Keratinocyte (primary cell): ENCODE results near the gene HMCN2. TPM values are rescaled to one million over a fixed set of nuclear protein-coding genes. Genes with fewer than 3 reads are reported as not detected.

Source experiments
- DNase-seq: peaks from one replicate; pipeline ENCODE4 v3.0.0-alpha.2; 2011; ENCODE audit warnings: low read depth, missing footprints, low spot score
- FAIRE-seq: peaks from 2 replicates; lab custom pipeline; 2011; peaks lifted over from hg19 to GRCh38; lab: Jason Lieb, UNC
- H2AFZ ChIP-seq: 2 replicates; pipeline ENCODE4 v1.6.0; 2012; ENCODE audit warnings: low read length, control low read depth, inconsistent platforms; ENCODE audit not compliant: control insufficient read depth
- H3K27ac ChIP-seq: 2 replicates; pipeline ENCODE4 v1.5.1; 2011; ENCODE audit warnings: low read length; ENCODE audit not compliant: control insufficient read depth, insufficient read depth
- H3K27me3 ChIP-seq: 3 replicates; pipeline ENCODE4 v1.6.0; 2011; ENCODE audit warnings: low read length; ENCODE audit not compliant: control insufficient read depth, insufficient read depth; ENCODE audit errors: extremely low read depth
- H3K36me3 ChIP-seq, 2 experiments: 2 replicates in 1 of 2; 3 replicates in 1 of 2; pipeline ENCODE4 v1.5.1; 2011; ENCODE audit warnings: low read length in 2 of 2, mild to moderate bottlenecking in 1 of 2; ENCODE audit not compliant: control insufficient read depth in 2 of 2, insufficient read depth in 2 of 2; ENCODE audit errors: extremely low read depth in 1 of 2
- H3K4me1 ChIP-seq: 3 replicates; pipeline ENCODE4 v1.5.1; 2011; ENCODE audit warnings: low read length; ENCODE audit not compliant: control insufficient read depth, insufficient read depth; ENCODE audit errors: extremely low read depth
- H3K4me2 ChIP-seq: 3 replicates; pipeline ENCODE4 v1.6.0; 2011; ENCODE audit warnings: low read depth, low read length; ENCODE audit not compliant: control insufficient read depth, insufficient read depth; ENCODE audit errors: extremely low read depth
- H3K4me3 ChIP-seq, 3 experiments: fragments of 200-600 bp in 1 of 3; sonication (generic) in 1 of 3; 2 replicates in 2 of 3; 3 replicates in 1 of 3; pipeline ENCODE4 v1.5.1; 2011 to 2016; ENCODE audit warnings: low read length in 3 of 3, mild to moderate bottlenecking in 3 of 3, control low read depth in 2 of 3, inconsistent platforms in 1 of 3, low read depth in 1 of 3, mixed read lengths in 1 of 3, mixed run types in 1 of 3, moderate library complexity in 1 of 3; ENCODE audit not compliant: control insufficient read depth in 2 of 3, insufficient read depth in 2 of 3; ENCODE audit errors: extremely low read depth in 1 of 3
- H3K79me2 ChIP-seq: 2 replicates; pipeline ENCODE4 v1.6.0; 2012; ENCODE audit warnings: low read length; ENCODE audit not compliant: control insufficient read depth, insufficient read depth
- H3K9ac ChIP-seq: 3 replicates; pipeline ENCODE4 v1.6.0; 2011; ENCODE audit warnings: low read length; ENCODE audit not compliant: control insufficient read depth, insufficient read depth; ENCODE audit errors: extremely low read depth
- H3K9me1 ChIP-seq: 3 replicates; pipeline ENCODE4 v1.6.0; 2011; ENCODE audit warnings: low read length; ENCODE audit not compliant: control insufficient read depth, insufficient read depth; ENCODE audit errors: extremely low read depth
- H3K9me3 ChIP-seq: 2 replicates; pipeline ENCODE4 v1.5.1; 2012; ENCODE audit warnings: low read depth, low read length; ENCODE audit not compliant: control insufficient read depth
- H4K20me1 ChIP-seq: 3 replicates; pipeline ENCODE4 v1.6.0; 2011; ENCODE audit warnings: low read length; ENCODE audit not compliant: control insufficient read depth, insufficient read depth; ENCODE audit errors: extremely low read depth
- CTCF ChIP-seq, 3 experiments: IDR thresholded peaks in 1 of 3; conservative IDR thresholded peaks in 1 of 3; optimal IDR thresholded peaks in 1 of 3; 2 replicates in 2 of 3; 3 replicates in 1 of 3; pipeline versions ENCODE3 to v1.5.1; 2011; ENCODE audit warnings: low read length in 3 of 3, mild to moderate bottlenecking in 3 of 3, moderate library complexity in 2 of 3, control low read depth in 1 of 3, inconsistent platforms in 1 of 3; ENCODE audit not compliant: insufficient read depth in 2 of 3; ENCODE audit errors: extremely low read depth in 1 of 3
- EZH2 ChIP-seq: IDR thresholded peaks from one replicate; pipeline ENCODE4 v1.6.1; 2012; ENCODE audit warnings: inconsistent platforms, mild to moderate bottlenecking, low read length, moderate library complexity
- dilution Hi-C: fragments of 300-500 bp; cut with MboI; formaldehyde crosslinking; loops from one replicate; pipeline ENCODE4 v1.7.0; 2020; ENCODE audit warnings: low sequenced_read_pairs; ENCODE audit not compliant: extremely low pct_ligation_motif_present
- polyA plus RNA-seq, 5 experiments: library from polyadenylated mRNA; depleted of rRNA in 3 of 5; stranded (reverse) in 3 of 5; stranded (forward) in 1 of 5; unstranded in 1 of 5; fragments of >200 nt; gene quantifications; 1 replicate in 1 of 5; 2 replicates in 3 of 5; 3 replicates in 1 of 5; pipeline versions ENCODE4 v1.2.1 to v1.2.3, GENCODE V29; 2011 to 2012; ENCODE audit warnings: missing spikeins in 2 of 5, low read depth in 1 of 5, low replicate concordance in 1 of 5

The HMCN2 gene
- polyA plus RNA-seq, 1 donor (not counting 4 experiments of a cell fraction or from before 2014, with no cell fraction given) = not detected

- Histone ChIP-seq H3K9ac (no peak overlapping the region), H3K79me2 (no peaks in the 10 kb centered on the region), H3K4me2 (no peak overlapping the region), H3K36me3 (no peaks in the 10 kb centered on the region), H3K4me1 (peaks cover 5% of the 10 kb centered on the region), H3K9me3 (no peaks in the 10 kb centered on the region), H3K27me3 (peaks cover 53% of the 10 kb centered on the region), H4K20me1 (no peaks in the 10 kb centered on the region), H3K4me3 (no peak overlapping the region), H3K27ac (no peak overlapping the region), H2AFZ (no peak overlapping the region), H3K9me1 (no peaks in the 10 kb centered on the region)
- TF ChIP-seq CTCF (optimal IDR thresholded peaks at IDR 0.05 in 1 of 3, IDR thresholded peaks at IDR 0.05 in 1 of 3, conservative IDR thresholded peaks at IDR 0.05 in 1 of 3; ENCODE audit: extremely low read depth in 1 of 3, insufficient read depth in 2 of 3, low read length in 3 of 3) = peak; percentile 35 to 66 (median 37)
- TF ChIP-seq EZH2 = no peak
- dilution Hi-C loops = no loop called here
- DNase-seq = no peak
- no peak for FAIRE-seq
Observed at GRCh38 chr9:130327070-130327780, 61.7 kb downstream of the HMCN2 start.

GRCh38 chr9:130327781-130328348 lies 62.3 kb downstream of the HMCN2 start:
- no peak overlapping the region for H3K4me3 ChIP-seq
- no peak overlapping the region for H3K9ac ChIP-seq
- FAIRE-seq (no peak), DNase-seq (no peak)
- H3K27ac ChIP-seq = no peak overlapping the region
- no peaks in the 10 kb centered on the region for H3K9me1 ChIP-seq
- no peaks in the 10 kb centered on the region for H3K9me3 ChIP-seq
- no peaks in the 10 kb centered on the region for H3K36me3 ChIP-seq
- no peaks in the 10 kb centered on the region for H4K20me1 ChIP-seq
- dilution Hi-C loops = no loop called here
- H2AFZ ChIP-seq = no peak overlapping the region
- H3K4me1 ChIP-seq = peaks cover 5% of the 10 kb centered on the region
- no peaks in the 10 kb centered on the region for H3K79me2 ChIP-seq
- TF ChIP-seq EZH2 = no peak
- TF ChIP-seq CTCF (optimal IDR thresholded peaks at IDR 0.05 in 1 of 3, IDR thresholded peaks at IDR 0.05 in 1 of 3, conservative IDR thresholded peaks at IDR 0.05 in 1 of 3; ENCODE audit: extremely low read depth in 1 of 3, insufficient read depth in 2 of 3, low read length in 3 of 3) = no peak
- peaks cover 56% of the 10 kb centered on the region for H3K27me3 ChIP-seq
- H3K4me2 ChIP-seq = no peak overlapping the region
